Mucosa of rectum (tissue), 2 donors: ENCODE measurements around the gene KDM2A.
A peak's percentile ranks its signal among the peaks of the same experiment; 100 is the strongest.

Source experiments
- H3K27ac ChIP-seq, 2 donors: one replicate each; pipeline ENCODE4 v1.7.0; 2013; ENCODE audit warnings: inconsistent platforms in 2 of 2, low read depth in 2 of 2, low read length in 2 of 2
- H3K27me3 ChIP-seq, 2 donors: one replicate each; pipeline ENCODE4 v1.7.0; 2013; ENCODE audit warnings: low read length in 2 of 2; ENCODE audit not compliant: control insufficient read depth in 2 of 2, insufficient read depth in 2 of 2
- H3K36me3 ChIP-seq, 2 donors: one replicate each; pipeline ENCODE4 v1.7.0; 2013; ENCODE audit warnings: low read length in 2 of 2; ENCODE audit not compliant: control insufficient read depth in 2 of 2, insufficient read depth in 2 of 2
- H3K4me1 ChIP-seq, 2 donors: one replicate each; pipeline ENCODE4 v1.7.0; 2013; ENCODE audit warnings: low read length in 2 of 2, mild to moderate bottlenecking in 1 of 2; ENCODE audit not compliant: control insufficient read depth in 2 of 2, insufficient read depth in 2 of 2
- H3K4me3 ChIP-seq, 2 donors: one replicate each; pipeline ENCODE4 v1.7.0; 2013; ENCODE audit warnings: low read length in 2 of 2
- H3K9ac ChIP-seq, 2 donors: one replicate each; pipeline ENCODE4 v1.7.0; 2013; ENCODE audit warnings: low read length in 2 of 2, low read depth in 1 of 2, mild to moderate bottlenecking in 1 of 2
- H3K9me3 ChIP-seq, 2 donors: one replicate each; pipeline ENCODE4 v1.7.0; 2013; ENCODE audit warnings: low read length in 2 of 2; ENCODE audit not compliant: control insufficient read depth in 2 of 2
- donor health status: healthy.
- donor health status: Normal muscosa, but diverticular disease.

Gene KDM2A

DNA sequence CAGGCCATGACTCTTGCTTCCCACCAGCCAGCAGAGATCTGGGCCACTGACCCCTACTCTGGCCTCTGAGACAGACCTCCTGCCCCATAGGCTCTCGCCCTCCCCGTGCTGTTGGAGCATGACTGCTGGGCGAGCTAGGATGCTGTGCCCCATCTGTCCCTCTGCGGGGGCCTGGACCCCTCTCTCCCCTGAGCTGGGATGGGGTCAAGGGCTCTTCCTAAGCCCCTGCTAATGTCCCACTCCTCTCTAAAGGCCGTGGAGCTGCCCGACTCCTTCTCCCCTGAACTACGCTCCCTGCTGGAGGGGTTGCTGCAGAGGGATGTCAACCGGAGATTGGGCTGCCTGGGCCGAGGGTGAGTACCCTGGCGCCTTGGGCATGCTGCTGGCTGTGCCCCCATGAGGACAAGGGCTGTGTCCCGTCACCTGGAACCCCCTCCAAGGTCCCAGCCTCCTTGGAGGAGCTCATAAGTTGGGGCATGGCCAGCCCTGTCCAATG is 163.9 kb downstream of the KDM2A start:
- Histone ChIP-seq H3K27ac (peak overlapping the region in 1 of 2 donors; percentile 61), H3K4me1 (peaks cover 13 to 30% of the 10 kb centered on the region in 2 donors), H3K36me3 (peaks cover 58 to 77% of the 10 kb centered on the region in 2 donors), H3K9ac (no peak overlapping the region), H3K9me3 (no peaks in the 10 kb centered on the region), H3K27me3 (no peaks in the 10 kb centered on the region), H3K4me3 (no peak overlapping the region)

DNA sequence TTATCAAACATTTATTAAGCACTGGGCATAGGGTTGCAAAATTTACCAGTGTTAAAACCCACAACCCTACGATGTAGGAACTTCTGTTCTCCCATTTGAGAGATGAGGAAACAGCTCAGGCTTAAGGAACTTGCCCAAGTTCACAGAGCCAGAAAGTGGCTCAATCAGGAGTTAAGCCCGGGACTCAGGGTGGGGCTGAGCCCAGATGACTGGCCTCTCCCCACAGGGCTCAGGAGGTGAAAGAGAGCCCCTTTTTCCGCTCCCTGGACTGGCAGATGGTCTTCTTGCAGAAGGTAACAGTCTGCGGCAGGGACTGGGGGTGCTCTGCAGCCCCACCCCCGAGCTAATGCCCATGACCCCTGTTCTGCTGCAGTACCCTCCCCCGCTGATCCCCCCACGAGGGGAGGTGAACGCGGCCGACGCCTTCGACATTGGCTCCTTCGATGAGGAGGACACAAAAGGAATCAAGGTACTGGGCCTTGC is 164.5 kb downstream of the KDM2A start:
- Histone ChIP-seq H3K4me3 (no peak overlapping the region), H3K36me3 (peaks cover 58 to 77% of the 10 kb centered on the region in 2 donors), H3K27me3 (no peaks in the 10 kb centered on the region), H3K27ac (peak overlapping the region; percentile 34 to 61), H3K9ac (no peak overlapping the region), H3K4me1 (peaks cover 11 to 29% of the 10 kb centered on the region in 2 donors), H3K9me3 (no peaks in the 10 kb centered on the region)

GRCh38 chr11:67284811-67285540 is 165.9 kb downstream of the KDM2A start:
- Histone ChIP-seq H3K36me3 (peaks cover 47 to 63% of the 10 kb centered on the region in 2 donors), H3K27ac (no peak overlapping the region)

DNA sequence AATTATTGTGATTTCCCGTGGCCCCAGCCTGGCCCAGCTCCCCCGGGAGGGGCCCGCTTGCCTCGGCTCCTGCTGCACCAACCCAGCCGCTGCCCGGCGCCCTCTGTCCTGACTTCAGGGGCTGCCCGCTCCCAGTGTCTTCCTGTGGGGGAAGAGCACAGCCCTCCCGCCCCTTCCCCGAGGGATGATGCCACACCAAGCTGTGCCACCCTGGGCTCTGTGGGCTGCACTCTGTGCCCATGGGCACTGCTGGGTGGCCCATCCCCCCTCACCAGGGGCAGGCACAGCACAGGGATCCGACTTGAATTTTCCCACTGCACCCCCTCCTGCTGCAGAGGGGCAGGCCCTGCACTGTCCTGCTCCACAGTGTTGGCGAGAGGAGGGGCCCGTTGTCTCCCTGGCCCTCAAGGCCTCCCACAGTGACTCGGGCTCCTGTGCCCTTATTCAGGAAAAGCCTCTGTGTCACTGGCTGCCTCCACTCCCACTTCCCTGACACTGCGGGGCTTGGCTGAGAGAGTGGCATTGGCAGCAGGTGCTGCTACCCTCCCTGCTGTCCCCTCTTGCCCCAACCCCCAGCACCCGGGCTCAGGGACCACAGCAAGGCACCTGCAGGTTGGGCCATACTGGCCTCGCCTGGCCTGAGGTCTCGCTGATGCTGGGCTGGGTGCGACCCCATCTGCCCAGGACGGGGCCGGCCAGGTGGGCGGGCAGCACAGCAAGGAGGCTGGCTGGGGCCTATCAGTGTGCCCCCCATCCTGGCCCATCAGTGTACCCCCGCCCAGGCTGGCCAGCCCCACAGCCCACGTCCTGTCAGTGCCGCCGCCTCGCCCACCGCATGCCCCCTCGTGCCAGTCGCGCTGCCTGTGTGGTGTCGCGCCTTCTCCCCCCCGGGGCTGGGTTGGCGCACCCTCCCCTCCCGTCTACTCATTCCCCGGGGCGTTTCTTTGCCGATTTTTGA is 166.8 kb downstream of the KDM2A start:
- Histone ChIP-seq H3K36me3 (peaks cover 39 to 54% of the 10 kb centered on the region in 2 donors), H3K9ac (peak overlapping the region in 1 of 2 donors; percentile 34), H3K27me3 (no peaks in the 10 kb centered on the region), H3K9me3 (no peaks in the 10 kb centered on the region), H3K27ac (peak overlapping the region in 1 of 2 donors; percentile 98), H3K4me3 (no peak overlapping the region), H3K4me1 (peaks cover 21 to 34% of the 10 kb centered on the region in 2 donors)

More at GRCh38 chr11:67284811-67285540, 165.9 kb downstream of the KDM2A start:
- H3K4me1 ChIP-seq, result peaks cover 12 to 28% of the 10 kb centered on the region in 2 donors
- H3K9me3 ChIP-seq, result no peaks in the 10 kb centered on the region
- H3K4me3 ChIP-seq, result no peak overlapping the region
- no peaks in the 10 kb centered on the region for H3K27me3 ChIP-seq
- H3K9ac ChIP-seq, result no peak overlapping the region

- peaks cover 32 to 47% of the 10 kb centered on the region in 2 donors for H3K36me3 ChIP-seq
- no peaks in the 10 kb centered on the region for H3K27me3 ChIP-seq
- H3K27ac ChIP-seq, result peak overlapping the region; percentile 86 to 98
- H3K4me1 ChIP-seq, result peaks cover 21 to 34% of the 10 kb centered on the region in 2 donors
- H3K9ac ChIP-seq, result peak overlapping the region in 1 of 2 donors; percentile 83
- no peaks in the 10 kb centered on the region for H3K9me3 ChIP-seq
- no peak overlapping the region for H3K4me3 ChIP-seq
These were observed 167.7 kb downstream of the KDM2A start for GRCh38 chr11:67286621-67287333.

GRCh38 chr11:67287355-67288197 is 168.5 kb downstream of the KDM2A start:
- no peaks in the 10 kb centered on the region for H3K27me3 ChIP-seq
- peak overlapping the region; percentile 69 to 83 for H3K9ac ChIP-seq
- peak overlapping the region; percentile 86 to 98 for H3K27ac ChIP-seq
- no peaks in the 10 kb centered on the region for H3K9me3 ChIP-seq
- H3K36me3 ChIP-seq, result peaks cover 31 to 45% of the 10 kb centered on the region in 2 donors
- H3K4me1 ChIP-seq, result peaks cover 21 to 32% of the 10 kb centered on the region in 2 donors
- H3K4me3 ChIP-seq, result peak overlapping the region; percentile 72 to 78

- H3K4me1 ChIP-seq, result peaks cover 21 to 28% of the 10 kb centered on the region in 2 donors
- no peaks in the 10 kb centered on the region for H3K9me3 ChIP-seq
- peaks cover 25 to 40% of the 10 kb centered on the region in 2 donors for H3K36me3 ChIP-seq
- H3K27me3 ChIP-seq, result no peaks in the 10 kb centered on the region
- peak overlapping the region; percentile 72 to 78 for H3K4me3 ChIP-seq
- H3K27ac ChIP-seq, result peak overlapping the region; percentile 86 to 98
- H3K9ac ChIP-seq, result peak overlapping the region; percentile 69 to 83
These were observed 169.1 kb downstream of the KDM2A start for GRCh38 chr11:67288198-67288451.

GRCh38 chr11:67288452-67289225 is 169.6 kb downstream of the KDM2A start:
- Histone ChIP-seq H3K9me3 (no peaks in the 10 kb centered on the region), H3K4me3 (peak overlapping the region; percentile 72 to 78), H3K27ac (peak overlapping the region; percentile 86 to 98), H3K27me3 (no peaks in the 10 kb centered on the region), H3K36me3 (peaks cover 20 to 35% of the 10 kb centered on the region in 2 donors), H3K4me1 (peaks cover 21 to 27% of the 10 kb centered on the region in 2 donors), H3K9ac (peak overlapping the region; percentile 69 to 83)
